22Rv1 (cell line): Measurements from ENCODE around the gene DDX31.

Experiments used
- H3K27ac ChIP-seq: fragments of 450-650 bp; 2 replicates; pipeline ENCODE4 v1.5.1; 2017
- CTCF ChIP-seq: fragments of 450-650 bp; IDR thresholded peaks from 2 replicates; pipeline ENCODE4 v1.5.1; 2017; ENCODE audit warnings: mild to moderate bottlenecking
- ZFX ChIP-seq: fragments of 450-650 bp; IDR thresholded peaks from 2 replicates; pipeline ENCODE4 v1.6.1; 2017; ENCODE audit warnings: antibody characterized with exemption, borderline replicate concordance

The DDX31 gene

DNA sequence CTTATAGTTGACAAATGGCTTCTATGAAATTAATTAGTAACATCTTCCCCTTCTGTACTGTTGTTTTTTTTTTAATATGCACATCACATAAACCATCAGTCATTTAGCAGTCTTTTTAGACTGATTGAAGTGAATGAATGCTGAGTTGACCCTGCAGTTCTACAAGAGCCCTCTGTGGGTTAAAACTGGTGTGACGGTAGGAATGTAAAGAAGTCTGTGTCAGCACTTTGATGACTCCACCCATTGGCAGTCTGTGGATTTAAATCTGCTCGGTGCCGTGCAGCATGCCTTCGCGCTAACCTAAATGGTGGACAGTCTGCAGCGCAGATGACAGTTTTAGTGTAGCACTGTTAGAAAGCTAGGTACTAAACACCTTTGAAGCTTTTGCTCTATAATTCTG, 3.6 kb upstream of the DDX31 start:
- TF ChIP-seq ZFX = no peak
- TF ChIP-seq CTCF = no peak
- H3K27ac ChIP-seq = no peak overlapping the region

DNA sequence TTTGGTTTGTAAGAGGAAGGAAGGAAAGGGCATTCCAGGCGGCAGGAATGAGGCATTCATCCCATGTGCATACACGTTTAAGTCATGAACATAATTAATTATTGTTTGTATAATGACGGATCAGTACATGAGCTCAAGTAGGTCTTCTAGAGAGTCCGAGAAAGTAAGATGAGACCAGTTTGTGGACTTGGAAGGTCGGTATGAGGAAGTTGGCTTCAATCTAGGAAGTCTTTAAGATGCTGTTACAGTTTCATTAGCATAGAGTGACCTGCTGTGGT, 2.6 kb upstream of the DDX31 start:
- H3K27ac ChIP-seq = no peak overlapping the region
- no peak for TF ChIP-seq CTCF
- no peak for TF ChIP-seq ZFX

- TF ChIP-seq CTCF (no peak), ZFX (no peak)
- H3K27ac ChIP-seq = peak overlapping the region; percentile 98; the same call in 1 of the 2 replicates
Observed at GRCh38 chr9:132671620-132672412, 2.0 kb upstream of the DDX31 start.

GRCh38 chr9:132670457-132671391, 941 bp upstream of the DDX31 start, which contains the start of gene GTF3C4:
GTF3C4 (plus strand) TSS chr9:132670464; CDS start chr9:132670599, 135 bp downstream.
- no peak for TF ChIP-seq ZFX
- peak within 1 kb of the TSS; percentile 98 for H3K27ac ChIP-seq

DNA sequence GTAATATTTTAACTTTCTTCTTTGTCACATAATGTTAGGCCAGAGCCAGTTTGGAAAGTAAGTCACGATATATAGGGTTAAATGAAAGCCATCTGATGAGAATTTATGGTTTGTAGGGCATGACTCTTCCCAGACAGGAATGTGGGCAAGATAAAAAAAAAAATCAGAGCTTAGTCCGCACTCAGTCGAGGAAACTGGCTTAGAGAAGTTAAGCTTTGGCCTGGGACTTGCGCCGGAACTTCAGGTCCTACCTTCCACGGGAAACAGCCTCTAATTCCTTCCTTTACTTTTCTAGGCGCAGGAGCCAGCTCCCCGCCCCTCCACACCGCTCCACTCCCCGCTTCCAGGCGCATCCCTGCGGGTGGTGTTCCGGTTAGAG, 475 bp downstream of the DDX31 start:
- H3K27ac ChIP-seq = peak overlapping the region; percentile 98
- TF ChIP-seq ZFX (no peak), CTCF (no peak)

GRCh38 chr9:132663851-132664250, 5.9 kb downstream of the DDX31 start:
- no peak for TF ChIP-seq CTCF
- no peak for TF ChIP-seq ZFX

DNA sequence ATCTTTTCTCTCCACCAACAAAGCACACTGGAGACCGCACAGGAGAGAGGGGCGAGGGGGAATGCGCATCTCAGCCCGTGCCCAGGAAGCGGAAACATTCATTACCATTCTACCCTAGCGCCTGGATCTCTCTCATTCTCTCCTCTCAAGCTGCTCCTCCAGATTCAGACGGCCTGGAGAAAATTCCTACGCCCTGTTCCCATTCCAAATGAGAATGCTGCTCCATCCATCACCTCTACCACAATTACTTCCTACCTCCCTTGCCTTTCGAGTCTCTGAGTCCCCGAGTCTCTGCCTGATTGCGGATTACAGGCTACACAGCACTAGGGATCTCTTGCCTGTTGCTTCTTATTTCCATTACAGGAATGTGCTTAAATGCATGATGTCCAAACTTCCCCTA, 6.7 kb downstream of the DDX31 start:
- TF ChIP-seq ZFX = no peak
- no peak for TF ChIP-seq CTCF
- H3K27ac ChIP-seq = no peak overlapping the region

More at GRCh38 chr9:132663851-132664250, 5.9 kb downstream of the DDX31 start:
- H3K27ac ChIP-seq = no peak overlapping the region
